ENCODE results near the gene CTNNA3. TPM values are rescaled to one million over a fixed set of nuclear protein-coding genes. Genes with fewer than 3 reads are reported as not detected.
"Not testable (repeated sequence)": the region's sequence is repeated elsewhere in the genome, so short reads cannot be mapped to it uniquely, and the experiment has no call there.

The CTNNA3 gene
- total RNA-seq, 1 donor from 2014 or later = not detected

DNA sequence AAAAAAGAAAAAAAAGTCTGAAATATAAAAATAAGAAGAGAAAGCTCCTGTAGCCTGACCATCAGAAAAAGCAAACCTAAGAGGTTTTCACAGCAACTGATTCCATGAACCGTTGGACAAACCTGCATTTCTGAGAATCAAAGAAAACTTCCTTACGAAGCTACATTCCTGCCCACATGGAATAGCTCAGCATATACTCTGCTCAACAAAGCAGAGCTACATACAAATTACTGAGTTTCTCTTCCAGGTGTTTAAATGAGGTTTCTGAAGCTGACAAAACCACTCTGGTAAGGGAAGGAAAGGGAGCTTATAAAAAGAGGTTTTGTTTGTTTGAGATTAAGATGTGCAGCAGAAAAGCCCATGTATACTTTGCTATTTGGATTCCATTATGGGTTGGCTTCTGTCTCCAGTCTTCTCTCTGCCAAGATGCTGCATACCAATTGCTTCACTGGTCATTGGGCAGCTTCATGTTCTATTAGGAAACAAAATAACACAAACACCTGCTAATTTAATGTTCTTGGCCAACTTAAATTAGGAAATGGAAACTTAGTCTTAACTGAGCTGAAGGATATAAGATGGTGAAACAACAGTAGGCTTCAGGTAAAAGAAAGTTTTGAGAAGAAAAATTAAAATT is 456.0 kb downstream of the CTNNA3 start:
- intact Hi-C loops (cut with micrococcal nuclease) = no loop called here
- peaks cover 2% of the 10 kb centered on the region for H3K9me3 Mint-ChIP-seq
- ATAC-seq (ENCODE audit: low read depth) (no peak), DNase-seq (no peak)
- TF ChIP-seq, protein P1, sequence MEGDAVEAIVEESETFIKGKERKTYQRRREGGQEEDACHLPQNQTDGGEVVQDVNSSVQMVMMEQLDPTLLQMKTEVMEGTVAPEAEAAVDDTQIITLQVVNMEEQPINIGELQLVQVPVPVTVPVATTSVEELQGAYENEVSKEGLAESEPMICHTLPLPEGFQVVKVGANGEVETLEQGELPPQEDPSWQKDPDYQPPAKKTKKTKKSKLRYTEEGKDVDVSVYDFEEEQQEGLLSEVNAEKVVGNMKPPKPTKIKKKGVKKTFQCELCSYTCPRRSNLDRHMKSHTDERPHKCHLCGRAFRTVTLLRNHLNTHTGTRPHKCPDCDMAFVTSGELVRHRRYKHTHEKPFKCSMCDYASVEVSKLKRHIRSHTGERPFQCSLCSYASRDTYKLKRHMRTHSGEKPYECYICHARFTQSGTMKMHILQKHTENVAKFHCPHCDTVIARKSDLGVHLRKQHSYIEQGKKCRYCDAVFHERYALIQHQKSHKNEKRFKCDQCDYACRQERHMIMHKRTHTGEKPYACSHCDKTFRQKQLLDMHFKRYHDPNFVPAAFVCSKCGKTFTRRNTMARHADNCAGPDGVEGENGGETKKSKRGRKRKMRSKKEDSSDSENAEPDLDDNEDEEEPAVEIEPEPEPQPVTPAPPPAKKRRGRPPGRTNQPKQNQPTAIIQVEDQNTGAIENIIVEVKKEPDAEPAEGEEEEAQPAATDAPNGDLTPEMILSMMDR (IDR thresholded peaks at IDR 0.05) = no peak
- no peaks in the 10 kb centered on the region for H3K27me3 Mint-ChIP-seq
- H3K4me3 Mint-ChIP-seq = no peak overlapping the region
- H3K27ac Mint-ChIP-seq = no peak overlapping the region
- ChIA-PET CTCF (no interaction called here), POLR2A (no interaction called here)
- H3K36me3 Mint-ChIP-seq (ENCODE audit: low read depth) = no peaks in the 10 kb centered on the region
- H3K4me1 Mint-ChIP-seq = no peaks in the 10 kb centered on the region

DNA sequence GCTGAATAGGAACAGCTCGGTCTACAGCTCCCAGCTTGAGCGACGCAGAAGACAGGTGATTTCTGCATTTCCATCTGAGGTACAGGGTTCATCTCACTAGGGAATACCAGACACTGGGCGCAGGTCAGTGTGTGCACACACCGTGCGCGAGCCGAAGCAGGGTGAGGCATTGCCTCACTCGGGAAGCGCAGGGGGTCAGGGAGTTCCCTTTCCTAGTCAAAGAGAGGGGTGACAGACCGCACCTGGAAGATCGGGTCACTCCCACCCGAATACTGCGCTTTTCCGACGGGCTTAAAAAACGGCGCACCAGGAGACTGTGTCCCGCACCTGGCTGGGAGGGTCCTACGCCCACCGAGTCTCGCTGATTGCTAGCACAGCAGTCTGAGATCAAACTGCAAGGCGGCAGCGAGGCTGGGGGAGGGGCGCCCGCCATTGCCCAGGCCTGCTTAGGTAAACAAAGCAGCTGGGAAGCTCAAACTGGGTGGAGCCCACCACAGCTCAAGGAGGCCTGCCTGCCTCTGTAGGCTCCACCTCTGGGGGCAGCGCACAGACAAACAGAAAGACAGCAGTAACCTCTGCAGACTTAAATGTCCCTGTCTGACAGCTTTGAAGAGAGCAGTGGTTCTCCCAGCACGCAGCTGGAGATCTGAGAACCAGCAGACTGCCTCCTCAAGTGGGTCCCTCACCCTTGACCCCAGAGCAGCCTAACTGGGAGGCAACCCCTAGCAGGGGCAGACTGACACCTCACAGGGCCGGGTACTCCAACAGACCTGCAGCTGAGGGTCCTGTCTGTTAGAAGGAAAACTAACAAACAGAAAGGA is 465.1 kb downstream of the CTNNA3 start:
- DNase-seq; H3K36me3 Mint-ChIP-seq (ENCODE audit: low read depth); H3K27ac Mint-ChIP-seq; ATAC-seq (ENCODE audit: low read depth); CTCF ChIA-PET; intact Hi-C loops (cut with micrococcal nuclease); POLR2A ChIA-PET; H3K4me3 Mint-ChIP-seq; H3K9me3 Mint-ChIP-seq; H3K4me1 Mint-ChIP-seq: not testable (repeated sequence)
- peaks cover 10% of the 10 kb centered on the region for H3K27me3 Mint-ChIP-seq

DNA sequence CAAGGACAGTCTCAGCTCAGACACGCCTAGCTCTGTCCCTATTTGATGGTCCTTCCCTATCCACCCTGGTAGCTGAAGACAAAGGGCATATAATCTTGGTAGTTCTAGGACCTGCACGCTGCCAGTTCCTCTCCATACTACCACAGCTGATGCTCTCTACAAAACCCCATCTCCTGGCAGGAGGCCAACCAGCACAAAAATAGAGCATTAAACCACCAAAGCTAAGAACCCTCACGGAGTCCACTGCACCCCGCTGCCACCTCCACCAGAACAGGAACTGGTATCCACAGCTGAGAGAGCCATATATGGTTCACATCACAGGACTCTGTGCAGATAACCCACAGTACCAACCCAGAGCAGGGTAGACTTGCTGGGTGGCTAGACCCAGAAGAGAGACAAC is 470.8 kb downstream of the CTNNA3 start:
- H3K27me3 Mint-ChIP-seq = peaks cover 5% of the 10 kb centered on the region
- ChIA-PET POLR2A (no interaction called here), CTCF (no interaction called here)
- TF ChIP-seq, protein P1 (IDR thresholded peaks at IDR 0.05) = no peak
- intact Hi-C loops (cut with micrococcal nuclease) = no loop called here
- H3K36me3 Mint-ChIP-seq (ENCODE audit: low read depth) = no peaks in the 10 kb centered on the region
- no peaks in the 10 kb centered on the region for H3K4me1 Mint-ChIP-seq
- peaks cover 10% of the 10 kb centered on the region for H3K9me3 Mint-ChIP-seq
- H3K4me3 Mint-ChIP-seq = no peak overlapping the region
- DNase-seq (no peak), ATAC-seq (ENCODE audit: low read depth) (no peak)
- no peak overlapping the region for H3K27ac Mint-ChIP-seq

DNA sequence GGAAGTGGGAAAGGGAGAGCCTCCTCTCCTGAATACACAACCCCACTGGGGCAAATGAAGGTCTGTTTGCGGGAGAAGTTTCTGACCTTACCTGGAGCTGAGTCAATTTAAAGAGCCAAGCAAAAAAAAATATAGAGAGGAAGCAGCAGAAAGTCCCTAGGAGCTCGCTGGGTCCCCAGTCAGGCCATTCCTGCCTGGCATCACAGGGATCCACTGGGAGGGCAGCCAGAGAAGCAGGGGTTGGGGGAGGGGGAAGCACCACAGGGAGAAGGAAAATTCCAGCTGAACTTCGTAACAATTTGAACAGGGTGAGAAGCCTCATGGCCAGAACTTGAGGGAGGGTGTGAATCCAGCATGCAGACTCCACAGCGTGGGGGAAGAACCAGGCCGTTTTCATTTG is 471.4 kb downstream of the CTNNA3 start:
- ATAC-seq (ENCODE audit: low read depth) (no peak), DNase-seq (no peak)
- Mint-ChIP-seq H3K27me3 (no peaks in the 10 kb centered on the region), H3K27ac (no peak overlapping the region), H3K36me3 (ENCODE audit: low read depth) (no peaks in the 10 kb centered on the region), H3K9me3 (peaks cover 10% of the 10 kb centered on the region), H3K4me1 (no peaks in the 10 kb centered on the region), H3K4me3 (no peak overlapping the region)
- POLR2A ChIA-PET = no interaction called here
- intact Hi-C loops (cut with micrococcal nuclease) = no loop called here
- CTCF ChIA-PET = no interaction called here
- TF ChIP-seq, protein P1 (IDR thresholded peaks at IDR 0.05) = no peak

DNA sequence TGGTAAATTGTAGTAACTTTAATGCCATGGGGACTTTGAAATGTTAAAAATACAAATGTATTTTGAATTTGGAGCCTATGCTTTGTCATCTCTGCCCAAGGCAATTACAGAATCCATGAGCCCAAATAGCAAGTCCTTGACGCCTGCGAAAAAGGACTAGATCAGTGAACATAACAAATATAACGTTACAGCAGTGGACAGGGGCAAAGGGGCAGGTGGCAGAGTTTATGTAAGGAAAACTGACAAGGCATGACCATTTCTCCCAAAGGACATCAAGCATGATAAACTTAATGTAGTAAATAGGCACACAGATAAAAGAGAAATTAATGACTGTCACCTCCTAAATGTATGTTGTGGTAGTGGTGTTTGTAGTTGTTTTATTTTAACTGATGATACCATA is 473.1 kb downstream of the CTNNA3 start:
- Mint-ChIP-seq H3K36me3 (ENCODE audit: low read depth) (no peaks in the 10 kb centered on the region), H3K4me1 (no peaks in the 10 kb centered on the region), H3K4me3 (no peak overlapping the region), H3K27me3 (no peaks in the 10 kb centered on the region), H3K9me3 (peaks cover 6% of the 10 kb centered on the region), H3K27ac (no peak overlapping the region)
- TF ChIP-seq, protein P1 (IDR thresholded peaks at IDR 0.05) = no peak
- intact Hi-C loops (cut with micrococcal nuclease) = no loop called here
- no peak for ATAC-seq (ENCODE audit: low read depth)
- ChIA-PET POLR2A (no interaction called here), CTCF (no interaction called here)
- DNase-seq = no peak

Data from activated B cell treated with CpG ODN at 0.5 μM for 24 hours (primary cell).